Measurements from ENCODE around the gene PCDHGB3. TPM values are rescaled to one million over a fixed set of nuclear protein-coding genes. Genes with fewer than 3 reads are reported as not detected.

Gene PCDHGB3
- total RNA-seq, 1 donor from 2014 or later, result 0.19 TPM

DNA sequence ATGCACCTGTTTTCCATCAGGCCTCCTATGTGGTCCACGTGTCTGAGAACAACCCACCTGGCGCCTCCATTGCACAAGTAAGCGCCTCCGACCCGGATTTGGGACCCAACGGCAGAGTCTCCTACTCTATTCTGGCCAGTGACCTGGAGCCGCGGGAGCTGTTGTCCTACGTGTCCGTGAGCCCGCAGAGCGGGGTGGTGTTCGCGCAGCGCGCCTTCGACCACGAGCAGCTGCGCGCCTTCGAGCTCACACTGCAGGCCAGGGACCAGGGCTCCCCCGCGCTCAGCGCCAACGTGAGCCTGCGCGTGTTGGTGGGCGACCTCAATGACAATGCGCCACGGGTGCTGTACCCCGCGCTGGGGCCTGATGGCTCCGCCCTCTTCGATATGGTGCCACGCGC, 18.5 kb upstream of the PCDHGB3 start:
- no peak for DNase-seq (ENCODE audit: extremely low spot score, unreplicated experiment)
- H3K4me1 Mint-ChIP-seq (ENCODE audit: unreplicated experiment), result peaks cover 1% of the 10 kb centered on the region
- H3K27me3 Mint-ChIP-seq (ENCODE audit: unreplicated experiment), result no peaks in the 10 kb centered on the region
- peaks cover 28% of the 10 kb centered on the region for H3K9me3 Mint-ChIP-seq (ENCODE audit: unreplicated experiment)
- H3K4me3 Mint-ChIP-seq (ENCODE audit: unreplicated experiment), result no peak overlapping the region
- H3K36me3 Mint-ChIP-seq (ENCODE audit: unreplicated experiment), result peaks cover 1% of the 10 kb centered on the region
- no peak overlapping the region for H3K27ac Mint-ChIP-seq (ENCODE audit: unreplicated experiment)
- TF ChIP-seq, protein P1, sequence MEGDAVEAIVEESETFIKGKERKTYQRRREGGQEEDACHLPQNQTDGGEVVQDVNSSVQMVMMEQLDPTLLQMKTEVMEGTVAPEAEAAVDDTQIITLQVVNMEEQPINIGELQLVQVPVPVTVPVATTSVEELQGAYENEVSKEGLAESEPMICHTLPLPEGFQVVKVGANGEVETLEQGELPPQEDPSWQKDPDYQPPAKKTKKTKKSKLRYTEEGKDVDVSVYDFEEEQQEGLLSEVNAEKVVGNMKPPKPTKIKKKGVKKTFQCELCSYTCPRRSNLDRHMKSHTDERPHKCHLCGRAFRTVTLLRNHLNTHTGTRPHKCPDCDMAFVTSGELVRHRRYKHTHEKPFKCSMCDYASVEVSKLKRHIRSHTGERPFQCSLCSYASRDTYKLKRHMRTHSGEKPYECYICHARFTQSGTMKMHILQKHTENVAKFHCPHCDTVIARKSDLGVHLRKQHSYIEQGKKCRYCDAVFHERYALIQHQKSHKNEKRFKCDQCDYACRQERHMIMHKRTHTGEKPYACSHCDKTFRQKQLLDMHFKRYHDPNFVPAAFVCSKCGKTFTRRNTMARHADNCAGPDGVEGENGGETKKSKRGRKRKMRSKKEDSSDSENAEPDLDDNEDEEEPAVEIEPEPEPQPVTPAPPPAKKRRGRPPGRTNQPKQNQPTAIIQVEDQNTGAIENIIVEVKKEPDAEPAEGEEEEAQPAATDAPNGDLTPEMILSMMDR (IDR thresholded peaks at IDR 0.05), result no peak

DNA sequence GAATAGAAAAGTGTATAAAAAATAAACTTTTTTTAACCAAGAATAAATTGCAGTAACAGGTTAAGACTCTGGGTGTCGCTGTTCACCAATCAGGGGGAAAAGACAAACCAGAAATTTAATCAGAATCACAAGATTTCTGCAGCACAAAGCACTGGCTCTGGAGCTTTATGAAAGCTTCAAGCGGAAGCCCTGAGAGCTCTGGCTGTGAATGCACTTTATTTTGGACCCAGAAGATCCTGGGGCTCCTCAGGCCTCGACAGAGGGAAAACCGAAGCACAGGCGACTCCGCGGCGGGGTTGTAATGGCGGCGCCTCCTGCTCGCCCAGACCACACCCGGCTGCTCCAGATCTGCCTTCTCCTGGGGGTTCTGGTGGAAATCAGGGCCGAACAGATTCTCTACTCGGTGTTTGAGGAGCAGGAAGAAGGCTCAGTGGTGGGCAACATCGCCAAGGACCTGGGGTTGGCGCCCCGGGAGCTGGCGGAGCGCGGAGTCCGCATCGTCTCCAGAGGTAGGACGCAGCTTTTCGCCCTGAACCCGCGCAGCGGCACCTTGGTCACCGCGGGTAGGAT, 15.1 kb upstream of the PCDHGB3 start, which contains the start of gene PCDHGA4:
Gene PCDHGA4, plus strand, starts transcription at position 122 of the 570 bp plus-strand sequence. Its CDS starts 87 bp downstream, at position 209.
- Mint-ChIP-seq H3K4me1 (ENCODE audit: unreplicated experiment) (peaks cover 1% of the 10 kb centered on the region), H3K27ac (ENCODE audit: unreplicated experiment) (no peak within 1 kb of the TSS), H3K27me3 (ENCODE audit: unreplicated experiment) (no peaks in the 10 kb centered on the region), H3K4me3 (ENCODE audit: unreplicated experiment) (no peak within 1 kb of the TSS), H3K36me3 (ENCODE audit: unreplicated experiment) (peaks cover 1% of the 10 kb centered on the region), H3K9me3 (ENCODE audit: unreplicated experiment) (peaks cover 35% of the 10 kb centered on the region)
- DNase-seq (ENCODE audit: extremely low spot score, unreplicated experiment), result no peak
- TF ChIP-seq, protein P1 (IDR thresholded peaks at IDR 0.05), result no peak

DNA sequence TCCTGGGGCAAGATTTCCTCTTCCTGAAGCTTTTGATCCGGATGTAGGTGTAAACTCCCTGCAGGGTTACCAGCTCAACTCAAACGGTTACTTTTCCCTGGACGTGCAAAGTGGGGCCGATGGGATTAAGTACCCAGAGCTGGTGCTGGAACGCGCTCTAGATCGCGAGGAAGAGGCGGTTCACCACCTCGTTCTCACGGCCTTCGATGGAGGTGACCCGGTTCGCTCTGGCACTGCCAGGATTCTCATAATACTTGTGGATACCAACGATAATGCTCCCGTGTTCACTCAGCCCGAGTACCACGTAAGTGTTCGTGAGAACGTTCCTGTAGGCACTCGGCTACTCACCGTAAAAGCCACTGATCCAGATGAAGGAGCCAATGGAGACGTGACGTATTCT, 14.4 kb upstream of the PCDHGB3 start:
- no peaks in the 10 kb centered on the region for H3K36me3 Mint-ChIP-seq (ENCODE audit: unreplicated experiment)
- H3K27me3 Mint-ChIP-seq (ENCODE audit: unreplicated experiment), result no peaks in the 10 kb centered on the region
- no peak for DNase-seq (ENCODE audit: extremely low spot score, unreplicated experiment)
- H3K9me3 Mint-ChIP-seq (ENCODE audit: unreplicated experiment), result peaks cover 37% of the 10 kb centered on the region
- TF ChIP-seq, protein P1 (IDR thresholded peaks at IDR 0.05), result no peak
- H3K4me1 Mint-ChIP-seq (ENCODE audit: unreplicated experiment), result no peaks in the 10 kb centered on the region
- H3K27ac Mint-ChIP-seq (ENCODE audit: unreplicated experiment), result no peak overlapping the region
- H3K4me3 Mint-ChIP-seq (ENCODE audit: unreplicated experiment), result no peak overlapping the region

DNA sequence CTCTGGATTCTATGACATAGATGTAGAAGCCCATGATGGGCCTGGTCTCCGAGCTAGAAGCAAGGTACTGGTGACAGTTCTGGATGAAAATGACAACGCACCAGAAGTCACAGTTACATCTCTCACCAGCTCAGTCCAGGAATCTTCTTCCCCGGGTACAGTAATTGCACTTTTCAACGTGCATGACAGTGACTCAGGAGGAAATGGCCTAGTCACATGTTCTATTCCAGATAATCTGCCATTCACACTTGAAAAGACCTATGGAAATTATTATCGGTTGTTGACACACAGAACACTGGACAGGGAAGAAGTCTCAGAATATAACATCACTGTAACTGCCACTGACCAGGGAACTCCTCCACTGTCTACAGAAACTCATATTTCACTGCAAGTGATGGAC, 13.9 kb upstream of the PCDHGB3 start:
- DNase-seq (ENCODE audit: extremely low spot score, unreplicated experiment), result no peak
- Mint-ChIP-seq H3K9me3 (ENCODE audit: unreplicated experiment) (peaks cover 38% of the 10 kb centered on the region), H3K36me3 (ENCODE audit: unreplicated experiment) (no peaks in the 10 kb centered on the region), H3K4me3 (ENCODE audit: unreplicated experiment) (no peak overlapping the region), H3K27me3 (ENCODE audit: unreplicated experiment) (no peaks in the 10 kb centered on the region), H3K27ac (ENCODE audit: unreplicated experiment) (no peak overlapping the region), H3K4me1 (ENCODE audit: unreplicated experiment) (no peaks in the 10 kb centered on the region)
- TF ChIP-seq, protein P1 (IDR thresholded peaks at IDR 0.05), result no peak

DNA sequence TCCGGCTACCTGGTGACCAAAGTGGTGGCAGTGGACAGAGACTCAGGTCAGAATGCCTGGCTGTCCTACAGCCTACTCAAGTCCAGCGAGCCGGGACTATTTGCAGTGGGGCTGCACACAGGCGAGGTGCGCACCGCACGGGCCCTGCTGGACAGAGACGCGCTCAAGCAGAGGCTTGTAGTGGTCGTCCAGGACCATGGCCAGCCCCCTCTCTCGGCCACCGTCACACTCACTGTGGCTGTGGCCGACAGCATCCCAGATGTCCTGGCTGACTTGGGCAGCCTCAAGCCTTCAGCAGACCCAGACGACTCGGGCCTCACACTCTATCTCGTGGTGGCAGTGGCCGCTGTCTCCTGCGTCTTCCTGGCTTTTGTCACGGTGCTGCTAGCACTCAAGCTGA, 13.1 kb upstream of the PCDHGB3 start:
- TF ChIP-seq, protein P1 (IDR thresholded peaks at IDR 0.05), result no peak
- H3K36me3 Mint-ChIP-seq (ENCODE audit: unreplicated experiment), result no peaks in the 10 kb centered on the region
- H3K27ac Mint-ChIP-seq (ENCODE audit: unreplicated experiment), result no peak overlapping the region
- peaks cover 38% of the 10 kb centered on the region for H3K9me3 Mint-ChIP-seq (ENCODE audit: unreplicated experiment)
- no peaks in the 10 kb centered on the region for H3K4me1 Mint-ChIP-seq (ENCODE audit: unreplicated experiment)
- DNase-seq (ENCODE audit: extremely low spot score, unreplicated experiment), result no peak
- no peak overlapping the region for H3K4me3 Mint-ChIP-seq (ENCODE audit: unreplicated experiment)
- no peaks in the 10 kb centered on the region for H3K27me3 Mint-ChIP-seq (ENCODE audit: unreplicated experiment)
